GM10847 (cell line): ENCODE data around the gene TMEM123.

ENCODE experiments used
- POLR2A ChIP-seq: IDR thresholded peaks from 2 replicates; pipeline ENCODE4 v1.6.1; 2011; ENCODE audit not compliant: insufficient read length; ENCODE audit errors: extremely low read depth

TMEM123 gene

GRCh38 chr11:102398297-102398696, 54.3 kb downstream of the TMEM123 start:
- no peak for TF ChIP-seq POLR2A

- TF ChIP-seq POLR2A, result no peak
These were observed 55.6 kb downstream of the TMEM123 start for GRCh38 chr11:102396708-102397563.

GRCh38 chr11:102395720-102396393, 56.7 kb downstream of the TMEM123 start:
- no peak for TF ChIP-seq POLR2A

- TF ChIP-seq POLR2A, result no peak
These were observed 59.3 kb downstream of the TMEM123 start for GRCh38 chr11:102393272-102393730.

GRCh38 chr11:102391549-102392237, 60.9 kb downstream of the TMEM123 start:
- no peak for TF ChIP-seq POLR2A

GRCh38 chr11:102390667-102391465, 61.7 kb downstream of the TMEM123 start:
- TF ChIP-seq POLR2A, result no peak

- TF ChIP-seq POLR2A, result no peak
These were observed 63.3 kb downstream of the TMEM123 start for GRCh38 chr11:102389253-102389652.

GRCh38 chr11:102387043-102387781, 65.4 kb downstream of the TMEM123 start:
- TF ChIP-seq POLR2A, result no peak

GRCh38 chr11:102386136-102386734, 66.3 kb downstream of the TMEM123 start:
- TF ChIP-seq POLR2A, result no peak

- no peak for TF ChIP-seq POLR2A
These were observed 67.2 kb downstream of the TMEM123 start for GRCh38 chr11:102385085-102386007.

- no peak for TF ChIP-seq POLR2A
These were observed 68.0 kb downstream of the TMEM123 start for GRCh38 chr11:102384419-102385079.

- TF ChIP-seq POLR2A, result no peak
These were observed 68.7 kb downstream of the TMEM123 start for GRCh38 chr11:102383839-102384238.

- no peak for TF ChIP-seq POLR2A
These were observed 70.2 kb downstream of the TMEM123 start for GRCh38 chr11:102382384-102382783.

- TF ChIP-seq POLR2A, result no peak
These were observed 73.7 kb downstream of the TMEM123 start for GRCh38 chr11:102378818-102379217.
